ENCODE results near the gene OR5J2. TPM values are rescaled to one million over a fixed set of nuclear protein-coding genes. Genes with fewer than 3 reads are reported as not detected.
"Not testable (repeated sequence)": the region's sequence is repeated elsewhere in the genome, so short reads cannot be mapped to it uniquely, and the experiment has no call there.

The OR5J2 gene
- total RNA-seq, 4 donors from 2014 or later, result not detected

GRCh38 chr11:56207790-56208189, 31.4 kb downstream of the OR5J2 start:
- intact Hi-C loops (cut with DNase I; ENCODE audit: low total_unique reads), result no loop called here
- H3K4me3 ChIP-seq (ENCODE audit: low read depth, poor library complexity, severe bottlenecking), result no peak overlapping the region
- no peak for DNase-seq (ENCODE audit: low spot score in 2 of 2)
- 39 to 53% methylated on average over 1 of the region's 1 CpG for WGBS, 2 donors
- TF ChIP-seq, protein P1, sequence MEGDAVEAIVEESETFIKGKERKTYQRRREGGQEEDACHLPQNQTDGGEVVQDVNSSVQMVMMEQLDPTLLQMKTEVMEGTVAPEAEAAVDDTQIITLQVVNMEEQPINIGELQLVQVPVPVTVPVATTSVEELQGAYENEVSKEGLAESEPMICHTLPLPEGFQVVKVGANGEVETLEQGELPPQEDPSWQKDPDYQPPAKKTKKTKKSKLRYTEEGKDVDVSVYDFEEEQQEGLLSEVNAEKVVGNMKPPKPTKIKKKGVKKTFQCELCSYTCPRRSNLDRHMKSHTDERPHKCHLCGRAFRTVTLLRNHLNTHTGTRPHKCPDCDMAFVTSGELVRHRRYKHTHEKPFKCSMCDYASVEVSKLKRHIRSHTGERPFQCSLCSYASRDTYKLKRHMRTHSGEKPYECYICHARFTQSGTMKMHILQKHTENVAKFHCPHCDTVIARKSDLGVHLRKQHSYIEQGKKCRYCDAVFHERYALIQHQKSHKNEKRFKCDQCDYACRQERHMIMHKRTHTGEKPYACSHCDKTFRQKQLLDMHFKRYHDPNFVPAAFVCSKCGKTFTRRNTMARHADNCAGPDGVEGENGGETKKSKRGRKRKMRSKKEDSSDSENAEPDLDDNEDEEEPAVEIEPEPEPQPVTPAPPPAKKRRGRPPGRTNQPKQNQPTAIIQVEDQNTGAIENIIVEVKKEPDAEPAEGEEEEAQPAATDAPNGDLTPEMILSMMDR (IDR thresholded peaks at IDR 0.05), result no peak
- TF ChIP-seq POLR2A (IDR thresholded peaks at IDR 0.05), result no peak

- DNase-seq (ENCODE audit: low spot score in 2 of 2), result no peak
- TF ChIP-seq, protein P1 (IDR thresholded peaks at IDR 0.05), result no peak
- TF ChIP-seq POLR2A (IDR thresholded peaks at IDR 0.05), result no peak
- WGBS, 2 donors, result 40 to 51% methylated on average over 2 of the region's 2 CpGs
- intact Hi-C loops (cut with DNase I; ENCODE audit: low total_unique reads), result no loop called here
- no peak overlapping the region for H3K4me3 ChIP-seq (ENCODE audit: low read depth, poor library complexity, severe bottlenecking)
Observed at GRCh38 chr11:56214537-56214936, 38.1 kb downstream of the OR5J2 start.

- 79 to 92% methylated on average over 5 of the region's 5 CpGs for WGBS, 2 donors
- H3K4me3 ChIP-seq (ENCODE audit: low read depth, poor library complexity, severe bottlenecking); intact Hi-C loops (cut with DNase I; ENCODE audit: low total_unique reads); DNase-seq (ENCODE audit: low spot score in 2 of 2): not testable (repeated sequence)
Observed at GRCh38 chr11:56219735-56220134, 43.3 kb downstream of the OR5J2 start.

Other genes with a start within 250 kb of the OR5J2 start
- gene OR5I1, start 240.2 kb upstream of the OR5J2 start, total RNA-seq, result not detected
- not detected for gene OR10AG1, start 206.7 kb upstream of the OR5J2 start, total RNA-seq
- gene OR5F1, start 182.0 kb upstream of the OR5J2 start, total RNA-seq, result not detected
- not detected for gene OR5AS1, start 149.0 kb upstream of the OR5J2 start, total RNA-seq
- gene OR8I2, start 83.3 kb upstream of the OR5J2 start, total RNA-seq, result not detected
- not detected for gene OR8H2, start 72.9 kb upstream of the OR5J2 start, total RNA-seq
- not detected for gene OR8H3, start 54.2 kb upstream of the OR5J2 start, total RNA-seq
- gene OR8J3, start 36.4 kb upstream of the OR5J2 start, total RNA-seq, result not detected
- gene OR8K5, start 16.3 kb upstream of the OR5J2 start, total RNA-seq, result not detected
- not detected for gene OR5T2, start 57.6 kb downstream of the OR5J2 start, total RNA-seq
- gene OR5T3, start 75.6 kb downstream of the OR5J2 start, total RNA-seq, result not detected
- gene OR5T1, start 97.5 kb downstream of the OR5J2 start, total RNA-seq, result not detected
- not detected for gene OR8H1, start 115.6 kb downstream of the OR5J2 start, total RNA-seq
- not detected for gene OR8K3, start 138.5 kb downstream of the OR5J2 start, total RNA-seq
- gene OR8K1, start 169.4 kb downstream of the OR5J2 start, total RNA-seq, result not detected
- gene OR8J1, start 177.7 kb downstream of the OR5J2 start, total RNA-seq, result not detected
- gene OR8U1, start 199.0 kb downstream of the OR5J2 start, total RNA-seq, result not detected
- not detected for gene OR5AL1, start 236.1 kb downstream of the OR5J2 start, total RNA-seq